ENCODE results near the gene OR52K2.

OR52K2 gene

DNA sequence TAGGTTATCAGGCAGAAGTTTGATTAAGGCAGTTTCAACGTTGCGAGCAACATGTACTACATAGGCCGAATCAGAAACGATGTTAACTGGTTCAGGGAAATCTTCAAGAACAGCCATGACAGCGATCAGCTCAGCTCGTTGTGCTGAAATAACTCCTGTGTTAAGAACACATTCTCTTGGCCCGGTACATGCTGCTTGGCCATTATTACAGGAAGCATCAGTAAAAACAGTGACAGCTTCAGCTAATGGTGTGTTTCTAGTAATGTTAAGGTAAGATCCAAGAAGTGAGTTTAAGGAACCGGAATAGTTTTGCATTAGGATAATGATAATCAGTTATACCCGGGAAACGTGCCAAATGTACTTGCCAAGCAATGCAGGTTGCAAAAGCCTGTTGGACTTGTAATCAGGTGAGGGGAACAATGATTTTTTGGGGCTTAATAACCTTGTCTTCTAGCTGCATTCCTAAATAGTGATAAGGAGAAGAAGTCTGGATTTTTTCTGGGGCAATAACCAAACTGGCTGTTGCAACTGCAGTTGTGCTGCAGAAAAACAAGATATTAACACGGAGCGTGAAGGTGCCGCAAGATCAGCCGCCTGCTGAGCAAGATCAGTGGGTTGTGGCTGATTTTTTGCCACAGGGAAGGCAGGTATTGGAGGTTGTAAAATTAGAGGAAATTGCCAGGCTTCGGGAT, 47.6 kb downstream of the OR52K2 start:
- TF ChIP-seq ZNF565 (CRISPR knock-in tag; conservative IDR thresholded peaks at IDR 0.05; ENCODE audit: low read depth) (no peak), ZNF8 (CRISPR knock-in tag; IDR thresholded peaks at IDR 0.05) (no peak), TOX (CRISPR knock-in tag; IDR thresholded peaks at IDR 0.05; ENCODE audit: borderline replicate concordance) (no peak), BACH2 (CRISPR knock-in tag; IDR thresholded peaks at IDR 0.05; ENCODE audit: borderline replicate concordance) (no peak), RARB (CRISPR knock-in tag; IDR thresholded peaks at IDR 0.05) (no peak), OSR1 (CRISPR knock-in tag; IDR thresholded peaks at IDR 0.05) (no peak)
- TF ChIP-seq, protein P1, sequence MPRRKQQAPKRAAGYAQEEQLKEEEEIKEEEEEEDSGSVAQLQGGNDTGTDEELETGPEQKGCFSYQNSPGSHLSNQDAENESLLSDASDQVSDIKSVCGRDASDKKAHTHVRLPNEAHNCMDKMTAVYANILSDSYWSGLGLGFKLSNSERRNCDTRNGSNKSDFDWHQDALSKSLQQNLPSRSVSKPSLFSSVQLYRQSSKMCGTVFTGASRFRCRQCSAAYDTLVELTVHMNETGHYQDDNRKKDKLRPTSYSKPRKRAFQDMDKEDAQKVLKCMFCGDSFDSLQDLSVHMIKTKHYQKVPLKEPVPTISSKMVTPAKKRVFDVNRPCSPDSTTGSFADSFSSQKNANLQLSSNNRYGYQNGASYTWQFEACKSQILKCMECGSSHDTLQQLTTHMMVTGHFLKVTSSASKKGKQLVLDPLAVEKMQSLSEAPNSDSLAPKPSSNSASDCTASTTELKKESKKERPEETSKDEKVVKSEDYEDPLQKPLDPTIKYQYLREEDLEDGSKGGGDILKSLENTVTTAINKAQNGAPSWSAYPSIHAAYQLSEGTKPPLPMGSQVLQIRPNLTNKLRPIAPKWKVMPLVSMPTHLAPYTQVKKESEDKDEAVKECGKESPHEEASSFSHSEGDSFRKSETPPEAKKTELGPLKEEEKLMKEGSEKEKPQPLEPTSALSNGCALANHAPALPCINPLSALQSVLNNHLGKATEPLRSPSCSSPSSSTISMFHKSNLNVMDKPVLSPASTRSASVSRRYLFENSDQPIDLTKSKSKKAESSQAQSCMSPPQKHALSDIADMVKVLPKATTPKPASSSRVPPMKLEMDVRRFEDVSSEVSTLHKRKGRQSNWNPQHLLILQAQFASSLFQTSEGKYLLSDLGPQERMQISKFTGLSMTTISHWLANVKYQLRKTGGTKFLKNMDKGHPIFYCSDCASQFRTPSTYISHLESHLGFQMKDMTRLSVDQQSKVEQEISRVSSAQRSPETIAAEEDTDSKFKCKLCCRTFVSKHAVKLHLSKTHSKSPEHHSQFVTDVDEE (CRISPR knock-in tag; IDR thresholded peaks at IDR 0.05), result no peak
- TF ChIP-seq, protein P2, sequence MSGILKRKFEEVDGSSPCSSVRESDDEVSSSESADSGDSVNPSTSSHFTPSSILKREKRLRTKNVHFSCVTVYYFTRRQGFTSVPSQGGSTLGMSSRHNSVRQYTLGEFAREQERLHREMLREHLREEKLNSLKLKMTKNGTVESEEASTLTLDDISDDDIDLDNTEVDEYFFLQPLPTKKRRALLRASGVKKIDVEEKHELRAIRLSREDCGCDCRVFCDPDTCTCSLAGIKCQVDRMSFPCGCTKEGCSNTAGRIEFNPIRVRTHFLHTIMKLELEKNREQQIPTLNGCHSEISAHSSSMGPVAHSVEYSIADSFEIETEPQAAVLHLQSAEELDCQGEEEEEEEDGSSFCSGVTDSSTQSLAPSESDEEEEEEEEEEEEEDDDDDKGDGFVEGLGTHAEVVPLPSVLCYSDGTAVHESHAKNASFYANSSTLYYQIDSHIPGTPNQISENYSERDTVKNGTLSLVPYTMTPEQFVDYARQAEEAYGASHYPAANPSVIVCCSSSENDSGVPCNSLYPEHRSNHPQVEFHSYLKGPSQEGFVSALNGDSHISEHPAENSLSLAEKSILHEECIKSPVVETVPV (CRISPR knock-in tag; IDR thresholded peaks at IDR 0.05), result no peak
- TF ChIP-seq, protein P3, sequence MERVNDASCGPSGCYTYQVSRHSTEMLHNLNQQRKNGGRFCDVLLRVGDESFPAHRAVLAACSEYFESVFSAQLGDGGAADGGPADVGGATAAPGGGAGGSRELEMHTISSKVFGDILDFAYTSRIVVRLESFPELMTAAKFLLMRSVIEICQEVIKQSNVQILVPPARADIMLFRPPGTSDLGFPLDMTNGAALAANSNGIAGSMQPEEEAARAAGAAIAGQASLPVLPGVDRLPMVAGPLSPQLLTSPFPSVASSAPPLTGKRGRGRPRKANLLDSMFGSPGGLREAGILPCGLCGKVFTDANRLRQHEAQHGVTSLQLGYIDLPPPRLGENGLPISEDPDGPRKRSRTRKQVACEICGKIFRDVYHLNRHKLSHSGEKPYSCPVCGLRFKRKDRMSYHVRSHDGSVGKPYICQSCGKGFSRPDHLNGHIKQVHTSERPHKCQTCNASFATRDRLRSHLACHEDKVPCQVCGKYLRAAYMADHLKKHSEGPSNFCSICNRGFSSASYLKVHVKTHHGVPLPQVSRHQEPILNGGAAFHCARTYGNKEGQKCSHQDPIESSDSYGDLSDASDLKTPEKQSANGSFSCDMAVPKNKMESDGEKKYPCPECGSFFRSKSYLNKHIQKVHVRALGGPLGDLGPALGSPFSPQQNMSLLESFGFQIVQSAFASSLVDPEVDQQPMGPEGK (CRISPR knock-in tag; IDR thresholded peaks at IDR 0.05; ENCODE audit: borderline replicate concordance), result no peak
- no peak for ATAC-seq

Data from SK-N-SH treated with all-trans-retinoic acid at 6 μM for 48 hours (cell line).